ENCODE measurements around the gene F5. TPM values are rescaled to one million over a fixed set of nuclear protein-coding genes. Genes with fewer than 3 reads are reported as not detected.

F5 gene
- total and polyA plus RNA-seq, 2 experiments from 2014 or later = 0.16 TPM; not detected in 1

GRCh38 chr1:169493251-169493650, 93.0 kb downstream of the F5 start:
- H3K9me3 Mint-ChIP-seq = no peaks in the 10 kb centered on the region
- no peak for ATAC-seq
- Histone ChIP-seq H3K9me2 (ENCODE audit: insufficient read depth) (no peaks in the 10 kb centered on the region), H3K4me3 (no peak overlapping the region), H3K4me2 (no peak overlapping the region), H3K27ac (ENCODE audit: low read depth) (no peak overlapping the region), H2AFZ (no peak overlapping the region), H3K36me3 (ENCODE audit: insufficient read depth) (no peaks in the 10 kb centered on the region), H4K20me1 (replicated peaks; ENCODE audit: insufficient read depth) (no peaks in the 10 kb centered on the region), H3K27me3 (ENCODE audit: insufficient read depth) (no peaks in the 10 kb centered on the region), H3K79me2 (replicated peaks; ENCODE audit: insufficient read depth) (no peaks in the 10 kb centered on the region), H3K4me1 (ENCODE audit: insufficient read depth) (no peaks in the 10 kb centered on the region), H3F3A (replicated peaks; ENCODE audit: low read depth) (no peaks in the 10 kb centered on the region)
- no peak for DNase-seq (ENCODE audit: low spot score)
- H3K27ac Mint-ChIP-seq = no peak overlapping the region
- no peaks in the 10 kb centered on the region for H3K36me3 Mint-ChIP-seq (ENCODE audit: low read depth)
- peaks cover under 1% of the 10 kb centered on the region; the same call in 2 of the 3 replicates for H3K4me1 Mint-ChIP-seq
- H3K27me3 Mint-ChIP-seq (ENCODE audit: insufficient read depth, low read depth, poor library complexity) = no peaks in the 10 kb centered on the region
- H3K4me3 Mint-ChIP-seq = no peak overlapping the region
- TF ChIP-seq CTCF (conservative IDR thresholded peaks at IDR 0.05; ENCODE audit: low read depth in 2 of 2) = no peak
- no peak for TF ChIP-seq ZNF114 (CRISPR knock-in tag; IDR thresholded peaks at IDR 0.05)
- no peak for TF ChIP-seq POLR2AphosphoS5 (IDR thresholded peaks at IDR 0.05; ENCODE audit: low read depth)
- TF ChIP-seq STAT1 (IDR thresholded peaks at IDR 0.05; ENCODE audit: unreplicated experiment) = no peak
- TF ChIP-seq ZNF462 (CRISPR knock-in tag; IDR thresholded peaks at IDR 0.05) = no peak
- no peak for TF ChIP-seq NANOG (IDR thresholded peaks at IDR 0.05; ENCODE audit: borderline replicate concordance)
- TF ChIP-seq REST (IDR thresholded peaks at IDR 0.05; ENCODE audit: unreplicated experiment) = no peak
- no peak for TF ChIP-seq EZH2 (IDR thresholded peaks at IDR 0.05; ENCODE audit: low read depth, unreplicated experiment)
- no peak for TF ChIP-seq ZNF331 (CRISPR knock-in tag; IDR thresholded peaks at IDR 0.05; ENCODE audit: low read depth)
- TF ChIP-seq EZH2phosphoT487 (IDR thresholded peaks at IDR 0.05; ENCODE audit: unreplicated experiment) = no peak
- TF ChIP-seq ETS1 (IDR thresholded peaks at IDR 0.05) = no peak
- TF ChIP-seq JUNB (IDR thresholded peaks at IDR 0.05; ENCODE audit: unreplicated experiment) = no peak
- TF ChIP-seq CREB1 (CRISPR knock-in tag; IDR thresholded peaks at IDR 0.05; ENCODE audit: low read depth) = no peak
